ENCODE data around the gene ZNF552. TPM values are rescaled to one million over a fixed set of nuclear protein-coding genes. Genes with fewer than 3 reads are reported as not detected.

ZNF552 gene
- total and polyA plus RNA-seq, 2 of the 13 experiments (the other 11 are each of a cell fraction or from before 2014, with no cell fraction given), result 8.1 to 16.6 TPM

DNA sequence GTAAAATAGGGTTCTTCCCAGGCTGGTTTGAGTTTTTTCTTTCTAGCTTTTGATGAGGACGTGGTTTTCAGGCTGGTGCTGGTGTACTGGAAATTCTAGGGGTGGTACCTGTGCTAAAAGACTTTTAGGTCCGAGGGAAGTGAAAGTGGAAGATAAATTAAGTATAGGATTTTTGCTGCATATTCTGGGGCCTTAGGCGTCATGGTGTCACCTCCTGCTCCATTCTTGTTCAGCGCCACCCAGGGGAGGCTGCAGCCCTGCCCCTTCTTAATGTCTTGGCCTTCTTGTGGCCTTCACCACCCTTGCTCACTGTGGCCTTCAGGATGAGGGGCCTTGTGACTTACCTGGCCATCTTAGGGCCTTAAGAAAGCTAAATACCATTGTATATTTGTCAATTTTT is 12.4 kb downstream of the ZNF552 start:
- Histone ChIP-seq H2AFZ (ENCODE audit: low read length) (no peak overlapping the region), H3K9me3 (ENCODE audit: low read length) (no peaks in the 10 kb centered on the region), H3K27ac (ENCODE audit: extremely low read length, insufficient read depth, low read length) (no peak overlapping the region), H3K4me3 (replicated peaks in 1 of 3; ENCODE audit: insufficient read depth in 1 of 3, low read depth in 2 of 3, low read length in 3 of 3) (no peak overlapping the region), H3K36me3 (replicated peaks in 1 of 2; ENCODE audit: control insufficient read depth in 1 of 2, insufficient read depth in 2 of 2, low read length in 2 of 2) (peaks cover 3 to 4% of the 10 kb centered on the region in 2 experiments; a peak in 4 of 5 replicates), H3K27me3 (ENCODE audit: control insufficient read depth in 1 of 2, insufficient read depth in 2 of 2, low read length in 2 of 2) (no peaks in the 10 kb centered on the region), H3K9ac (ENCODE audit: insufficient read depth, low read depth, low read length) (no peak overlapping the region), H3K4me1 (ENCODE audit: insufficient read depth, low read length) (peaks cover 6% of the 10 kb centered on the region; the same call in 1 of the 2 replicates), H3K4me2 (ENCODE audit: low read depth, low read length) (no peak overlapping the region), H3K79me2 (ENCODE audit: insufficient read depth, low read length) (no peaks in the 10 kb centered on the region), H4K20me1 (ENCODE audit: insufficient read depth, low read length) (no peaks in the 10 kb centered on the region)
- TF ChIP-seq ZNF207 (IDR thresholded peaks at IDR 0.05; ENCODE audit: borderline replicate concordance), result no peak
- FAIRE-seq (no peak), ATAC-seq (no peak), DNase-seq (ENCODE audit: low spot score) (no peak)
- in situ Hi-C loops (cut with HindIII; ENCODE audit: extremely low pct_ligation_motif_present, low pct_unique_long_range_greater_than_20kb), result no loop called here
- intact Hi-C loops (cut with micrococcal nuclease; ENCODE audit: unreplicated experiment), result no loop called here
- ChIA-PET POLR2A (no interaction called here), CTCF (ENCODE audit: low intra/inter-chr PET ratio, low total read pairs) (no interaction called here)
- BruUV-seq (replicated peaks), result no TSS peak
- WGBS (ENCODE audit: low lambda C conversion rate), result 96% methylated on average over 4 of the region's 4 CpGs

DNA sequence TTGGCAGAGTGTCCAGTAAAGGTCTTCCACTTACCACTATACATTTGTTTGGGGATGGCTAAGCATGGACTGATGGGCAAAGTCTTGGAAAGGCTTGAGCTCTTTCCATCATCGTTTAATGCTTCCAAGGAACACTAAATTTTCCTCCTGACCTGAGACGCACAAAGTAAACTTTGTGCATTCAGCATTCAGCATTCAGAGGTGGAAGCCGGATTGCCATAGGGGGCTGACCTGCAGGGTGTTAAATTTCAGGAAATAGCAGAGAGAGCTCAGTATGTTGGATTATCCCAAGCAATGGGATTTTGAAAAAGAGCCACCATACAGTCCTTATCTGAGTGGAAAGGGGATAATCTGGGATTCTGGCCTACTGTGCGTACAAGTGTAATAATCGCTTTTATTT is 14.0 kb downstream of the ZNF552 start:
- no peaks in the 10 kb centered on the region for H4K20me1 ChIP-seq (ENCODE audit: insufficient read depth, low read length)
- no TSS peak for BruUV-seq (replicated peaks)
- no peaks in the 10 kb centered on the region for H3K9me3 ChIP-seq (ENCODE audit: low read length)
- peaks cover 6% of the 10 kb centered on the region; the same call in 1 of the 2 replicates for H3K4me1 ChIP-seq (ENCODE audit: insufficient read depth, low read length)
- no peak overlapping the region for H3K4me2 ChIP-seq (ENCODE audit: low read depth, low read length)
- ChIA-PET POLR2A (interaction anchor here (1.3 kb wide), 1 partner anchor 14 kb away, joined by 4 read pairs; the partner anchor contains the start of gene ZNF552), CTCF (ENCODE audit: low intra/inter-chr PET ratio, low total read pairs) (no interaction called here)
- peaks cover 2 to 3% of the 10 kb centered on the region in 2 experiments; a peak in 2 of 5 replicates for H3K36me3 ChIP-seq (replicated peaks in 1 of 2; ENCODE audit: control insufficient read depth in 1 of 2, insufficient read depth in 2 of 2, low read length in 2 of 2)
- no peak for DNase-seq (ENCODE audit: low spot score)
- in situ Hi-C loops (cut with HindIII; ENCODE audit: extremely low pct_ligation_motif_present, low pct_unique_long_range_greater_than_20kb), result no loop called here
- FAIRE-seq, result no peak
- H3K9ac ChIP-seq (ENCODE audit: insufficient read depth, low read depth, low read length), result no peak overlapping the region
- H3K4me3 ChIP-seq (replicated peaks in 1 of 3; ENCODE audit: insufficient read depth in 1 of 3, low read depth in 2 of 3, low read length in 3 of 3), result no peak overlapping the region
- intact Hi-C loops (cut with micrococcal nuclease; ENCODE audit: unreplicated experiment), result no loop called here
- no peaks in the 10 kb centered on the region for H3K79me2 ChIP-seq (ENCODE audit: insufficient read depth, low read length)
- no peak for ATAC-seq
- no peak overlapping the region for H2AFZ ChIP-seq (ENCODE audit: low read length)
- 96% methylated on average over 5 of the region's 5 CpGs for WGBS (ENCODE audit: low lambda C conversion rate)
- no peak overlapping the region for H3K27ac ChIP-seq (ENCODE audit: extremely low read length, insufficient read depth, low read length)
- no peaks in the 10 kb centered on the region for H3K27me3 ChIP-seq (ENCODE audit: control insufficient read depth in 1 of 2, insufficient read depth in 2 of 2, low read length in 2 of 2)
- TF ChIP-seq ZNF333 (CRISPR knock-in tag; IDR thresholded peaks at IDR 0.05; ENCODE audit: borderline replicate concordance) (no peak), ZNF652 (CRISPR knock-in tag; IDR thresholded peaks at IDR 0.05; ENCODE audit: borderline replicate concordance, low read depth) (no peak), HHEX (CRISPR knock-in tag; IDR thresholded peaks at IDR 0.05) (no peak), ETV5 (CRISPR knock-in tag; IDR thresholded peaks at IDR 0.05; ENCODE audit: borderline replicate concordance) (no peak), HMGA1 (CRISPR knock-in tag; conservative IDR thresholded peaks at IDR 0.05) (no peak), ZNF101 (CRISPR knock-in tag; IDR thresholded peaks at IDR 0.05; ENCODE audit: borderline replicate concordance, low read depth) (no peak), ZNF20 (CRISPR knock-in tag; IDR thresholded peaks at IDR 0.05) (no peak), TBP (CRISPR knock-in tag; IDR thresholded peaks at IDR 0.05) (no peak)
- TF ChIP-seq, protein P1, sequence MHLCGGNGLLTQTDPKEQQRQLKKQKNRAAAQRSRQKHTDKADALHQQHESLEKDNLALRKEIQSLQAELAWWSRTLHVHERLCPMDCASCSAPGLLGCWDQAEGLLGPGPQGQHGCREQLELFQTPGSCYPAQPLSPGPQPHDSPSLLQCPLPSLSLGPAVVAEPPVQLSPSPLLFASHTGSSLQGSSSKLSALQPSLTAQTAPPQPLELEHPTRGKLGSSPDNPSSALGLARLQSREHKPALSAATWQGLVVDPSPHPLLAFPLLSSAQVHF (CRISPR knock-in tag; IDR thresholded peaks at IDR 0.05), result no peak
- TF ChIP-seq, protein P2, sequence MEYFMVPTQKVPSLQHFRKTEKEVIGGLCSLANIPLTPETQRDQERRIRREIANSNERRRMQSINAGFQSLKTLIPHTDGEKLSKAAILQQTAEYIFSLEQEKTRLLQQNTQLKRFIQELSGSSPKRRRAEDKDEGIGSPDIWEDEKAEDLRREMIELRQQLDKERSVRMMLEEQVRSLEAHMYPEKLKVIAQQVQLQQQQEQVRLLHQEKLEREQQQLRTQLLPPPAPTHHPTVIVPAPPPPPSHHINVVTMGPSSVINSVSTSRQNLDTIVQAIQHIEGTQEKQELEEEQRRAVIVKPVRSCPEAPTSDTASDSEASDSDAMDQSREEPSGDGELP (IDR thresholded peaks at IDR 0.05; ENCODE audit: borderline replicate concordance, low read depth), result no peak
- TF ChIP-seq, protein P3, sequence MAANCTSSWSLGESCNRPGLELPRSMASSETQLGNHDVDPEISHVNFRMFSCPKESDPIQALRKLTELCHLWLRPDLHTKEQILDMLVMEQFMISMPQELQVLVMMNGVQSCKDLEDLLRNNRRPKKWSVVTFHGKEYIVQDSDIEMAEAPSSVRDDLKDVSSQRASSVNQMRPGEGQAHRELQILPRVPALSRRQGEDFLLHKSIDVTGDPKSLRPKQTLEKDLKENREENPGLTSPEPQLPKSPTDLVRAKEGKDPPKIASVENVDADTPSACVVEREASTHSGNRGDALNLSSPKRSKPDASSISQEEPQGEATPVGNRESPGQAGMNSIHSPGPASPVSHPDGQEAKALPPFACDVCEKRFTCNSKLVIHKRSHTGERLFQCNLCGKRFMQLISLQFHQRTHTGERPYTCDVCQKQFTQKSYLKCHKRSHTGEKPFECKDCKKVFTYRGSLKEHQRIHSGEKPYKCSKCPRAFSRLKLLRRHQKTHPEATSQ (CRISPR knock-in tag; IDR thresholded peaks at IDR 0.05; ENCODE audit: borderline replicate concordance), result no peak
